ENCODE measurements around the gene ART1.

The ART1 gene

DNA sequence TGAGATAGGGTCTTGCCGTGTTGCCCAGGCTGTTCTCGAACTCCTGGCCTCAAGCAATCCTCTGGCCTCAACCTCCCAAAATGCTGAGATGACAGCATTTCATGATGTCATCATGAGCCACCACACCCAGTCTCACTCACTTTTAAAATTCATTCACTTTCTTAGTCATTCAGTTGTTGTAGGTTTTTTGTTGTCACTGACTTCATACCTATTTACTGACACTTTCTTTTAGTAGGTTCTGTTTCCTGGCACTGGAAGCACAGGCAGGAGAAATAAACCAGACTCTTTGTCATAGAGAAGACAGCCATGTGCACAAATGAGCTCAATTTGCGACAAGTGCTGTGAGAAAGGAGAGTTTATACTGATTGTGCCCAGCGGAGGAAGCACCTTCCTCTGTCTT, 13.6 kb upstream of the ART1 start:
- H3K79me2 ChIP-seq (ENCODE audit: control insufficient read depth, low read length) = no peaks in the 10 kb centered on the region
- H3K9me2 ChIP-seq (replicated peaks; ENCODE audit: control insufficient read depth, low read length) = no peaks in the 10 kb centered on the region
- no peaks in the 10 kb centered on the region for H3F3A ChIP-seq (ENCODE audit: control insufficient read depth, insufficient read depth)
- H3K4me3 ChIP-seq (ENCODE audit: low read length) = no peak overlapping the region
- TF ChIP-seq EZH2phosphoT487 (IDR thresholded peaks at IDR 0.05; ENCODE audit: borderline replicate concordance, low read length) = no peak
- TF ChIP-seq, protein P1, sequence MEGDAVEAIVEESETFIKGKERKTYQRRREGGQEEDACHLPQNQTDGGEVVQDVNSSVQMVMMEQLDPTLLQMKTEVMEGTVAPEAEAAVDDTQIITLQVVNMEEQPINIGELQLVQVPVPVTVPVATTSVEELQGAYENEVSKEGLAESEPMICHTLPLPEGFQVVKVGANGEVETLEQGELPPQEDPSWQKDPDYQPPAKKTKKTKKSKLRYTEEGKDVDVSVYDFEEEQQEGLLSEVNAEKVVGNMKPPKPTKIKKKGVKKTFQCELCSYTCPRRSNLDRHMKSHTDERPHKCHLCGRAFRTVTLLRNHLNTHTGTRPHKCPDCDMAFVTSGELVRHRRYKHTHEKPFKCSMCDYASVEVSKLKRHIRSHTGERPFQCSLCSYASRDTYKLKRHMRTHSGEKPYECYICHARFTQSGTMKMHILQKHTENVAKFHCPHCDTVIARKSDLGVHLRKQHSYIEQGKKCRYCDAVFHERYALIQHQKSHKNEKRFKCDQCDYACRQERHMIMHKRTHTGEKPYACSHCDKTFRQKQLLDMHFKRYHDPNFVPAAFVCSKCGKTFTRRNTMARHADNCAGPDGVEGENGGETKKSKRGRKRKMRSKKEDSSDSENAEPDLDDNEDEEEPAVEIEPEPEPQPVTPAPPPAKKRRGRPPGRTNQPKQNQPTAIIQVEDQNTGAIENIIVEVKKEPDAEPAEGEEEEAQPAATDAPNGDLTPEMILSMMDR (IDR thresholded peaks at IDR 0.05; ENCODE audit: low read depth, low read length, poor library complexity, severe bottlenecking) = no peak
- H3K27me3 ChIP-seq (ENCODE audit: control insufficient read depth, low read length) = no peaks in the 10 kb centered on the region
- H4K20me1 ChIP-seq (ENCODE audit: control insufficient read depth, insufficient read depth, low read depth, low read length) = no peaks in the 10 kb centered on the region
- H3K36me3 ChIP-seq (ENCODE audit: control insufficient read depth, low read length) = no peaks in the 10 kb centered on the region
- no peaks in the 10 kb centered on the region for H3K4me1 ChIP-seq (ENCODE audit: control insufficient read depth, low read length)
- H3K4me2 ChIP-seq (ENCODE audit: low read length) = no peak overlapping the region
- no peak overlapping the region for H3K27ac ChIP-seq (ENCODE audit: low read depth, low read length)
- no peaks in the 10 kb centered on the region for H3K9me3 ChIP-seq (ENCODE audit: control insufficient read depth, insufficient read depth, low read length)

GRCh38 chr11:3632070-3632660, 12.8 kb upstream of the ART1 start:
- Histone ChIP-seq H3K79me2 (ENCODE audit: control insufficient read depth, low read length) (no peaks in the 10 kb centered on the region), H3K36me3 (ENCODE audit: control insufficient read depth, low read length) (no peaks in the 10 kb centered on the region)

GRCh38 chr11:3635641-3636375, 9.1 kb upstream of the ART1 start:
- no peaks in the 10 kb centered on the region for H3K36me3 ChIP-seq (ENCODE audit: control insufficient read depth, low read length)
- no peaks in the 10 kb centered on the region for H3F3A ChIP-seq (ENCODE audit: control insufficient read depth, insufficient read depth)
- no peaks in the 10 kb centered on the region for H3K79me2 ChIP-seq (ENCODE audit: control insufficient read depth, low read length)
- no peaks in the 10 kb centered on the region for H3K9me2 ChIP-seq (replicated peaks; ENCODE audit: control insufficient read depth, low read length)
- H4K20me1 ChIP-seq (ENCODE audit: control insufficient read depth, insufficient read depth, low read depth, low read length) = no peaks in the 10 kb centered on the region
- H3K4me3 ChIP-seq (ENCODE audit: low read length) = no peak overlapping the region
- H3K4me2 ChIP-seq (ENCODE audit: low read length) = no peak overlapping the region
- TF ChIP-seq, protein P1 (IDR thresholded peaks at IDR 0.05; ENCODE audit: low read depth, low read length, poor library complexity, severe bottlenecking) = no peak
- no peak for TF ChIP-seq EZH2phosphoT487 (IDR thresholded peaks at IDR 0.05; ENCODE audit: borderline replicate concordance, low read length)
- H3K9me3 ChIP-seq (ENCODE audit: control insufficient read depth, insufficient read depth, low read length) = no peaks in the 10 kb centered on the region
- H3K27ac ChIP-seq (ENCODE audit: low read depth, low read length) = no peak overlapping the region
- no peaks in the 10 kb centered on the region for H3K27me3 ChIP-seq (ENCODE audit: control insufficient read depth, low read length)
- no peaks in the 10 kb centered on the region for H3K4me1 ChIP-seq (ENCODE audit: control insufficient read depth, low read length)

More at GRCh38 chr11:3632070-3632660, 12.8 kb upstream of the ART1 start:
- no peaks in the 10 kb centered on the region for H3K9me3 ChIP-seq (ENCODE audit: control insufficient read depth, insufficient read depth, low read length)
- no peaks in the 10 kb centered on the region for H3F3A ChIP-seq (ENCODE audit: control insufficient read depth, insufficient read depth)
- no peaks in the 10 kb centered on the region for H3K9me2 ChIP-seq (replicated peaks; ENCODE audit: control insufficient read depth, low read length)
- H3K27ac ChIP-seq (ENCODE audit: low read depth, low read length) = no peak overlapping the region
- no peaks in the 10 kb centered on the region for H4K20me1 ChIP-seq (ENCODE audit: control insufficient read depth, insufficient read depth, low read depth, low read length)
- H3K4me1 ChIP-seq (ENCODE audit: control insufficient read depth, low read length) = no peaks in the 10 kb centered on the region
- H3K4me2 ChIP-seq (ENCODE audit: low read length) = no peak overlapping the region
- H3K27me3 ChIP-seq (ENCODE audit: control insufficient read depth, low read length) = no peaks in the 10 kb centered on the region
- TF ChIP-seq, protein P1 (IDR thresholded peaks at IDR 0.05; ENCODE audit: low read depth, low read length, poor library complexity, severe bottlenecking) = no peak
- no peak for TF ChIP-seq EZH2phosphoT487 (IDR thresholded peaks at IDR 0.05; ENCODE audit: borderline replicate concordance, low read length)
- no peak overlapping the region for H3K4me3 ChIP-seq (ENCODE audit: low read length)

Measured in DOHH2 (cell line).